Thoracic aorta (tissue), 2 donors: ENCODE measurements around the gene ARHGAP25. TPM values are rescaled to one million over a fixed set of nuclear protein-coding genes. Genes with fewer than 3 reads are reported as not detected.

Experiments used
- ATAC-seq: fragments of 150-250 bp; one replicate; pipeline ENCODE4 v1.8.0; 2017; ENCODE audit warnings: low read depth; ENCODE audit not compliant: insufficient number of reproducible peaks, low FRiP score
- DNase-seq: peaks from one replicate; pipeline ENCODE4 v3.0.0-alpha.2; 2020; ENCODE audit warnings: low spot score
- H3K27ac ChIP-seq, 2 donors: fragments of 200-600 bp; sonication (generic); 1 replicate in 1 of 2; 2 replicates in 1 of 2; pipeline ENCODE4 v1.5.1; 2016; ENCODE audit warnings: mild to moderate bottlenecking in 2 of 2, moderate library complexity in 2 of 2
- H3K27me3 ChIP-seq: fragments of 200-600 bp; sonication (generic); replicated peaks from 2 replicates; pipeline ENCODE4 v1.6.0; 2016; ENCODE audit warnings: mild to moderate bottlenecking; ENCODE audit not compliant: insufficient read depth
- H3K36me3 ChIP-seq: fragments of 200-600 bp; sonication (generic); one replicate; pipeline ENCODE4 v1.5.1; 2016
- H3K4me1 ChIP-seq, 2 donors: fragments of 200-600 bp; sonication (generic); 1 replicate in 1 of 2; 2 replicates in 1 of 2; pipeline versions ENCODE4 v1.5.1 to v1.6.0; 2016; ENCODE audit warnings: low read depth in 2 of 2, mild to moderate bottlenecking in 1 of 2; ENCODE audit not compliant: control insufficient read depth in 1 of 2
- H3K4me3 ChIP-seq: fragments of 200-600 bp; sonication (generic); 2 replicates; pipeline ENCODE4 v1.5.1; 2016; ENCODE audit warnings: mild to moderate bottlenecking
- H3K9me3 ChIP-seq: fragments of 200-600 bp; sonication (generic); 2 replicates; pipeline ENCODE4 v1.5.1; 2016
- total RNA-seq, 2 donors: library from RNA; depleted of rRNA; stranded (reverse); fragments of >200 nt; gene quantifications; one replicate each; pipeline versions ENCODE4 v1.1.0 to v1.2.3, GENCODE V29; 2016
- TF ChIP-seq, protein P1 (sequence below): fragments of 200-600 bp; sonication (generic); IDR thresholded peaks from one replicate; pipeline ENCODE4 v1.5.1; 2019; ENCODE audit warnings: antibody characterized with exemption

The ARHGAP25 gene
- total RNA-seq, 2 donors from 2014 or later, result 10.8 to 14.5 TPM

DNA sequence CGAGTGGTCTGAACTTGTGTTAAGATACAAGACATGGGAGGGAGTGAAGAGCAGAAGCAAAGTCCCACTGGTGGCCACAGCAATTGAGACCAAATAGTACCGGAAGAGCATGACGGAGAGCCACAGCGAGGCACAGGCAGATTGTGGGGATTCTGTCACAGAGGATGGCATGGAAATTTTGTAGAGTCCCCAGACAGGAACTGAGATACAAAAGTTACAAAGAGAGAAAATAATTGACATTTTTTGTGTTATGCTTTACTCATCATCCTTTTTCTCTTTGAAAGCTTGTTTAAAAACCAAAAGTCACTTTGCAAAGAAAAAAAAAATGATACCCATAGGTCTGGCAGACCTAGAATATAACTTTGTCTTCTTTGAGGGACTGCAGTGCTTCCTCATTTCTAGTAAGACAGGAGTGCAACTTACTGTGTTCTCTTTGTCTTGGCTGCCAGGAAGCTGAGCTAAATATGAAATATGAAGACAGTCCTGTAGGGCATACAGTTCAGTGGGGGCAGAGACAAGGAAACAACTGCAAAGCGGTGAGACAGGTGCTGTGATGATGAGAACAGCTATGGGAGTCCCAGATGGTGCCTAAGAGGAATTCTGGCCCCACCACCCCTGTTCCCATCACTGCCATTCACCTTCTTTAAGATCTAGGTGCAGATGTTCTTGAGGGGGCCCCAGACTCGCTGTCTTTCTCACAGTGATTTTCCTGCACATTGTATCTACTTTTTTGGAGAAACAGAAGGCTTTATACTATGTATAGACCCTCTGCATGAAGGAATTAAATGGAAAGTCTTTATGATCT, 5.2 kb downstream of the ARHGAP25 start:
- no peaks in the 10 kb centered on the region for H3K4me1 ChIP-seq
- no peaks in the 10 kb centered on the region for H3K36me3 ChIP-seq
- ATAC-seq (no peak), DNase-seq (no peak)
- TF ChIP-seq, protein P1, sequence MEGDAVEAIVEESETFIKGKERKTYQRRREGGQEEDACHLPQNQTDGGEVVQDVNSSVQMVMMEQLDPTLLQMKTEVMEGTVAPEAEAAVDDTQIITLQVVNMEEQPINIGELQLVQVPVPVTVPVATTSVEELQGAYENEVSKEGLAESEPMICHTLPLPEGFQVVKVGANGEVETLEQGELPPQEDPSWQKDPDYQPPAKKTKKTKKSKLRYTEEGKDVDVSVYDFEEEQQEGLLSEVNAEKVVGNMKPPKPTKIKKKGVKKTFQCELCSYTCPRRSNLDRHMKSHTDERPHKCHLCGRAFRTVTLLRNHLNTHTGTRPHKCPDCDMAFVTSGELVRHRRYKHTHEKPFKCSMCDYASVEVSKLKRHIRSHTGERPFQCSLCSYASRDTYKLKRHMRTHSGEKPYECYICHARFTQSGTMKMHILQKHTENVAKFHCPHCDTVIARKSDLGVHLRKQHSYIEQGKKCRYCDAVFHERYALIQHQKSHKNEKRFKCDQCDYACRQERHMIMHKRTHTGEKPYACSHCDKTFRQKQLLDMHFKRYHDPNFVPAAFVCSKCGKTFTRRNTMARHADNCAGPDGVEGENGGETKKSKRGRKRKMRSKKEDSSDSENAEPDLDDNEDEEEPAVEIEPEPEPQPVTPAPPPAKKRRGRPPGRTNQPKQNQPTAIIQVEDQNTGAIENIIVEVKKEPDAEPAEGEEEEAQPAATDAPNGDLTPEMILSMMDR, result no peak
- no peaks in the 10 kb centered on the region for H3K27me3 ChIP-seq
- H3K9me3 ChIP-seq, result no peaks in the 10 kb centered on the region
- H3K4me3 ChIP-seq, result no peak overlapping the region
- H3K27ac ChIP-seq, result no peak overlapping the region

GRCh38 chr2:68740400-68740914, 5.8 kb downstream of the ARHGAP25 start:
- no peaks in the 10 kb centered on the region for H3K36me3 ChIP-seq
- TF ChIP-seq, protein P1, result no peak
- H3K27ac ChIP-seq, result no peak overlapping the region
- no peaks in the 10 kb centered on the region for H3K4me1 ChIP-seq
- no peak overlapping the region for H3K4me3 ChIP-seq
- no peaks in the 10 kb centered on the region for H3K9me3 ChIP-seq
- no peak for DNase-seq
- H3K27me3 ChIP-seq, result no peaks in the 10 kb centered on the region
- ATAC-seq, result no peak

DNA sequence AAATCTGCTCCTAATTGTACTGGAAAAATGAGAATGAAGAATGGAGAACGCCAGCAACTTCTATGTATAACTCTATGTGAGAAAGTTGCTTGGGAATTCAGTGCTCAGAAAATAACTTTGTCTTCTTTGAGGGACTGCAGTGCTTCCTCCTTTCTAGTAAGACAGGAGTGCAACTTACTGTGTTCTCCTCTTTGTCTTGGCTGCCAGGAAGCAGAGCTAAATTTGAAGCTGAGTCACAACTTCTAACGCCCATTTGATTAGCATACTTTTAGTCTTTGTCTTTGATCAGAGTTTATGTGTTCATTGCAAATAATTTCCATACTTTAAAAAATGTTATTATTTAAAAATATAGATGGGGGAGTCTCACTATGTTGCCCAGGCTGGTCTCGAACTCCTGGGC, 6.6 kb downstream of the ARHGAP25 start:
- Histone ChIP-seq H3K27ac (no peak overlapping the region), H3K27me3 (no peaks in the 10 kb centered on the region)
- no peak for ATAC-seq

GRCh38 chr2:68741805-68742306, 7.2 kb downstream of the ARHGAP25 start:
- no peak overlapping the region for H3K4me3 ChIP-seq
- H3K36me3 ChIP-seq, result no peaks in the 10 kb centered on the region
- ATAC-seq, result no peak
- H3K9me3 ChIP-seq, result no peaks in the 10 kb centered on the region
- DNase-seq, result no peak
- TF ChIP-seq, protein P1, result no peak
- no peak overlapping the region for H3K27ac ChIP-seq
- H3K27me3 ChIP-seq, result no peaks in the 10 kb centered on the region
- no peaks in the 10 kb centered on the region for H3K4me1 ChIP-seq

More for the DNA sequence above, 6.6 kb downstream of the ARHGAP25 start:
- Histone ChIP-seq H3K4me3 (no peak overlapping the region), H3K36me3 (no peaks in the 10 kb centered on the region), H3K9me3 (no peaks in the 10 kb centered on the region), H3K4me1 (no peaks in the 10 kb centered on the region)
- no peak for DNase-seq
- TF ChIP-seq, protein P1, result no peak

DNA sequence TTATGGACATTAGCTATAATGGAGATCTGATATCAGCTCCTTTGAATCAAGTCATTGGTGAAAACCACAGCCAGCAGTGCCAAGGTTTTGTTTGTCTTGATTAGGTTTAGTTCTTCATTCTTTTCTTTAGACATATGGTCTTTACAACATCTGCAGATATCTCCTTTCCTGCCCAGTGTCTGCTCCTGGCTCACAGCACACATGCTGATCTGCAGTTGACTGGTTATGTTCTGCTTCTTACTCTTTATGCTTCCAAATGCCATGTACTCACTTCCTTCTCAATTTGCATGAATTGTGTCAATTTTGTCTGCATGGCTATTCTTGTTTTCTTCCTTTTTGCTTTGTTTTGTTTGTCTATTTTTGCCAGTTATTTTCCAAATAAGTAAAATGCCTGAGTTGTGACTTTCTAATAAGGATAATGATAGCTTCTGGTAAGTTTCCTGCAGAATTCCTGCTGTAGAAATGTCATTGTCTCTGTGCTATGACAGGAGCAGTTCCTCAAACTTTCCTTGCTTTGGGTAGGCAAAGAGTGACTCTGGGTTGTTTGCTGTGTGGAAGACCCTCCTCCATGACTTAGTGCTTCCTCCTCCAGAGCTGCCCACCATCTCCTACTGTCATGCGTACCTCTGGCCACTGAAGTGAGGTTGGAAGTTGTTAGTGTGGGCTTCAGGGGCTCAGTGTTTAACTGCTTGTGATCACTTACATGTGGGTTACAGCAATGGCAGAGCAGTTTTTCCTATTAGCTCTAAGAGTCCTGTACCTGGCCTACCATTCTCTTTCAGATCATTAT, 8.2 kb downstream of the ARHGAP25 start:
- Histone ChIP-seq H3K4me1 (no peaks in the 10 kb centered on the region), H3K27me3 (no peaks in the 10 kb centered on the region), H3K36me3 (no peaks in the 10 kb centered on the region), H3K4me3 (no peak overlapping the region), H3K9me3 (no peaks in the 10 kb centered on the region), H3K27ac (no peak overlapping the region)
- ATAC-seq (no peak), DNase-seq (no peak)
- TF ChIP-seq, protein P1, result no peak
